B cell (primary cell): ENCODE data around the gene MYL12A. TPM values are rescaled to one million over a fixed set of nuclear protein-coding genes. Genes with fewer than 3 reads are reported as not detected.
A peak's percentile ranks its signal among the peaks of the same experiment; 100 is the strongest.

ENCODE experiments used
- ATAC-seq: fragments of 200-7000 bp; cut with Tn5 transposase; one replicate; pipeline ENCODE4 v1.10.0; 2021; ENCODE audit warnings: low read depth, mild to moderate bottlenecking, moderate number of reproducible peaks, moderate library complexity
- CTCF ChIA-PET: fragments of 350-600 bp; sonication (Branson Sonifier 250); formaldehyde crosslinking; loops from one replicate; lab custom pipeline; 2021; ENCODE audit warnings: antibody characterized with exemption, inconsistent platforms; lab: Charles Lee
- POLR2A ChIA-PET: fragments of 350-600 bp; sonication (Branson Sonifier 250); formaldehyde crosslinking; loops from one replicate; lab custom pipeline; 2021; ENCODE audit warnings: antibody characterized with exemption; lab: Charles Lee
- DNase-seq: peaks from one replicate; pipeline ENCODE4 v3.0.0; 2013
- H2AFZ ChIP-seq: 2 replicates; pipeline ENCODE4 v1.6.1; 2012; ENCODE audit warnings: mild to moderate bottlenecking, low read depth, low read length; ENCODE audit not compliant: insufficient read depth, poor library complexity, severe bottlenecking
- H3K27ac ChIP-seq, 2 donors: 1 replicate in 1 of 2; 2 replicates in 1 of 2; pipeline ENCODE4 v1.5.1; 2012 to 2013; ENCODE audit warnings: low read length in 2 of 2, mild to moderate bottlenecking in 2 of 2, moderate library complexity in 1 of 2
- H3K27me3 ChIP-seq, 4 experiments: fragments of 200-600 bp in 1 of 4; sonication (generic) in 1 of 4; replicated peaks in 1 of 4; 1 replicate in 2 of 4; 2 replicates in 2 of 4; pipeline versions ENCODE4 v1.6.1 to v1.7.0; 2013 to 2016; ENCODE audit warnings: low read length in 3 of 4, mild to moderate bottlenecking in 2 of 4, mixed read lengths in 1 of 4, moderate library complexity in 1 of 4; ENCODE audit not compliant: insufficient read depth in 4 of 4, control insufficient read depth in 3 of 4; ENCODE audit errors: control extremely low read depth in 1 of 4
- H3K36me3 ChIP-seq, 2 experiments: replicated peaks in 1 of 2; 1 replicate in 1 of 2; 2 replicates in 1 of 2; pipeline versions ENCODE4 v1.6.1 to v1.7.1; 2013; ENCODE audit warnings: low read length in 1 of 2; ENCODE audit not compliant: insufficient read depth in 2 of 2, control insufficient read depth in 1 of 2; ENCODE audit errors: control extremely low read depth in 1 of 2, extremely low read depth in 1 of 2
- H3K4me1 ChIP-seq, 2 donors: fragments of 200-600 bp in 1 of 2; sonication (generic) in 1 of 2; 1 replicate in 1 of 2; 2 replicates in 1 of 2; pipeline versions ENCODE4 v1.5.1 to v1.6.1; 2013 to 2017; ENCODE audit warnings: low read length in 2 of 2; ENCODE audit not compliant: control insufficient read depth in 2 of 2, insufficient read depth in 2 of 2
- H3K4me2 ChIP-seq: replicated peaks from 2 replicates; pipeline ENCODE3; 2012; ENCODE audit warnings: mild to moderate bottlenecking, low read depth, low read length; ENCODE audit not compliant: poor library complexity, severe bottlenecking
- H3K4me3 ChIP-seq, 5 experiments: fragments of 200-600 bp in 1 of 5; sonication (generic) in 1 of 5; 1 replicate in 3 of 5; 2 replicates in 2 of 5; pipeline versions ENCODE4 v1.5.1 to v1.7.0; 2011 to 2016; ENCODE audit warnings: low read length in 4 of 5, mild to moderate bottlenecking in 4 of 5, low read depth in 2 of 5, control low read depth in 1 of 5, moderate library complexity in 1 of 5; ENCODE audit not compliant: insufficient read depth in 1 of 5; ENCODE audit errors: control extremely low read depth in 1 of 5, extremely low read depth in 1 of 5
- H3K79me2 ChIP-seq: fragments of 200-600 bp; sonication (generic); one replicate; pipeline ENCODE4 v1.6.0; 2016; ENCODE audit warnings: low read length; ENCODE audit not compliant: control insufficient read depth, insufficient read depth
- H3K9ac ChIP-seq: fragments of 200-600 bp; sonication (generic); 2 replicates; pipeline ENCODE4 v1.6.1; 2017; ENCODE audit warnings: mild to moderate bottlenecking, low read length, moderate library complexity
- H3K9me3 ChIP-seq, 3 donors: one replicate each; pipeline versions ENCODE4 v1.6.1 to v1.7.1; 2013; ENCODE audit warnings: low read length in 2 of 3; ENCODE audit not compliant: control insufficient read depth in 2 of 3, insufficient read depth in 1 of 3; ENCODE audit errors: control extremely low read depth in 1 of 3
- H4K20me1 ChIP-seq: 2 replicates; pipeline ENCODE4 v1.6.0; 2012; ENCODE audit warnings: mild to moderate bottlenecking, low read length; ENCODE audit not compliant: insufficient read depth, control insufficient read depth, poor library complexity, severe bottlenecking
- H3K27ac Mint-ChIP-seq: one replicate; pipeline ENCODE4 v1.8.0; 2021; ENCODE audit warnings: mixed read lengths
- H3K27me3 Mint-ChIP-seq: one replicate; pipeline ENCODE4 v1.8.0; 2021; ENCODE audit warnings: mixed read lengths
- H3K4me1 Mint-ChIP-seq: one replicate; pipeline ENCODE4 v1.8.0; 2021; ENCODE audit warnings: mixed read lengths
- H3K4me3 Mint-ChIP-seq: one replicate; pipeline ENCODE4 v1.8.0; 2021; ENCODE audit warnings: mixed read lengths
- H3K9me3 Mint-ChIP-seq: one replicate; pipeline ENCODE4 v1.8.0; 2022; ENCODE audit warnings: mixed read lengths; ENCODE audit not compliant: insufficient read depth
- EZH2 ChIP-seq: IDR thresholded peaks from 2 replicates; pipeline ENCODE4 v1.6.1; 2012; ENCODE audit warnings: borderline replicate concordance, low read depth, mild to moderate bottlenecking, moderate library complexity, low read length; ENCODE audit not compliant: insufficient read depth, poor library complexity, severe bottlenecking
- WGBS: methylation state at CpG from one replicate; pipeline ENCODE4 v1.1.5; 2013; ENCODE audit warnings: missing lambda C conversion rate; ENCODE audit not compliant: insufficient coverage; 5-methylcytosine and 5-hydroxymethylcytosine counted together
- intact Hi-C: fragments of 100-400 bp; cut with micrococcal nuclease; formaldehyde crosslinking; loops from one replicate; pipeline ENCODE4 v1.10.0; 2022
- polyA plus RNA-seq: library from polyadenylated mRNA; depleted of rRNA; stranded (reverse); fragments of >200 nt; gene quantifications from 2 replicates; pipeline ENCODE4 v1.2.3, GENCODE V29; 2012
- total RNA-seq, 2 donors: library from RNA; stranded (reverse); fragments of 120-200 nt in 1 of 2; gene quantifications; 1 replicate in 1 of 2; 2 replicates in 1 of 2; pipeline versions ENCODE4 v1.2.3 to v1.2.4, GENCODE V29; 2013 to 2022
- TF ChIP-seq, protein P1 (sequence below): fragments of 200-600 bp; IDR thresholded peaks from one replicate; pipeline ENCODE4 v1.8.0; 2022; ENCODE audit warnings: antibody characterized with exemption, mild to moderate bottlenecking

MYL12A gene
- total and polyA plus RNA-seq, 2 donors (not counting 1 experiment from before 2014, with no cell fraction given), result 276 to 281 TPM

DNA sequence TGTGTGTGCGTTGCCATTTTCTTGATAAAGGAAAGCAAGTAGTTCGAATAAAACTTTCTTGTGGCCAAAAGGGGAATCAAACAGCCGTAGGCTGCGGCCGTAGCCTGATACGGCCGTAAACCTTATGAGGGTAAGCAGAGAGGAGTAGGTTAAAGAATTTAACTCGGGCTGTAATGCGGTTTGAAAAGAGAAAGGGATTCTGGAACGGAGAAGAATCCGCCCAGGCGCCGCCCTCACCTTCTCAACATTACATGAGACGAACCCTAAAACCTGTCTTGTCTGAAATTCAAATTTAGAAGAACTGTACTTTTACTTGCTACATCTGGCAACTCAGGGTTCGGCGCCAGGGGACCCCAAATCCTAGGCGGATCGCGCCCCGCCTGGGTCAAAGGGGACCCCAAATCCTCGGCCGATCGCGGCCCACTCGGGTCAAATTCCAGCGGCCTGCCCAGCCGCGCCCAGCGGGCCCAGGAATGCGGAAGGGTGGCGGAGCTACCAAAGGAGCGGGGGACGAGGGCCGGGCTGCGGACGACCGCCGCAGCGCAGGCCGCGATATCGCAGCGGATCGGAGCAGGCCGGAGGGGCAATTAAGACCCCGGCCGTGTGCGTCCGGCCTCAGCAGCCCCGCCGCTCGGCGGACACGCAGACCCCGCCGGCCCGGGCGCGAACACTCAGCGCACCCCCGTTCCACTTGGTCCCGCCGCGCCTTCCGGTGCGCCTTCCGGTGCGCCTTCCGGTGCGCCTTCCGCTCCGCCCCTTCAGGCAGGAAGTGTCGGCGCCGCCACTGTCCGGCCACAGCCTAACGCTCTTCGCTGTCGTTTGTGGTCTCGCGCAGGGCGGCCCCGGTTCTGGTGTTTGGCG is 14.0 kb downstream of the MYL12A start, which contains the start of gene MYL12B:
Gene MYL12B (plus strand): TSS at position 761 of the 861 bp plus-strand sequence. CDS start 10,766 bp downstream, outside the sequence.
- no peak for TF ChIP-seq EZH2
- TF ChIP-seq, protein P1, sequence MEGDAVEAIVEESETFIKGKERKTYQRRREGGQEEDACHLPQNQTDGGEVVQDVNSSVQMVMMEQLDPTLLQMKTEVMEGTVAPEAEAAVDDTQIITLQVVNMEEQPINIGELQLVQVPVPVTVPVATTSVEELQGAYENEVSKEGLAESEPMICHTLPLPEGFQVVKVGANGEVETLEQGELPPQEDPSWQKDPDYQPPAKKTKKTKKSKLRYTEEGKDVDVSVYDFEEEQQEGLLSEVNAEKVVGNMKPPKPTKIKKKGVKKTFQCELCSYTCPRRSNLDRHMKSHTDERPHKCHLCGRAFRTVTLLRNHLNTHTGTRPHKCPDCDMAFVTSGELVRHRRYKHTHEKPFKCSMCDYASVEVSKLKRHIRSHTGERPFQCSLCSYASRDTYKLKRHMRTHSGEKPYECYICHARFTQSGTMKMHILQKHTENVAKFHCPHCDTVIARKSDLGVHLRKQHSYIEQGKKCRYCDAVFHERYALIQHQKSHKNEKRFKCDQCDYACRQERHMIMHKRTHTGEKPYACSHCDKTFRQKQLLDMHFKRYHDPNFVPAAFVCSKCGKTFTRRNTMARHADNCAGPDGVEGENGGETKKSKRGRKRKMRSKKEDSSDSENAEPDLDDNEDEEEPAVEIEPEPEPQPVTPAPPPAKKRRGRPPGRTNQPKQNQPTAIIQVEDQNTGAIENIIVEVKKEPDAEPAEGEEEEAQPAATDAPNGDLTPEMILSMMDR, result no peak
- Mint-ChIP-seq H3K9me3 (no peaks in the 10 kb centered on the region), H3K27me3 (no peaks in the 10 kb centered on the region), H3K4me3 (peak within 1 kb of the TSS; percentile 88), H3K27ac (peak within 1 kb of the TSS; percentile 100), H3K4me1 (peaks cover 77% of the 10 kb centered on the region)
- intact Hi-C loops, result loop anchor here (1.0 to 5.0 kb wide), 8 partner anchors 14 to 414 kb away; partner anchors contain the start of genes EMILIN2, LPIN2, MYL12A and TGIF1
- Histone ChIP-seq H3K27ac (peak within 1 kb of the TSS; percentile 86 to 97), H3K36me3 (peaks cover 8 to 21% of the 10 kb centered on the region in 2 experiments), H4K20me1 (peaks cover 41% of the 10 kb centered on the region), H3K4me3 (peak within 1 kb of the TSS; percentile 75 to 96 (median 86)), H3K27me3 (no peaks in the 10 kb centered on the region), H3K4me2 (peak within 1 kb of the TSS; percentile 90), H2AFZ (peak within 1 kb of the TSS; percentile 81), H3K9ac (peak within 1 kb of the TSS; percentile 96), H3K4me1 (peaks cover 70 to 73% of the 10 kb centered on the region in 2 donors), H3K9me3 (no peaks in the 10 kb centered on the region), H3K79me2 (peaks cover 88% of the 10 kb centered on the region)
- DNase-seq (peak; percentile 93), ATAC-seq (peak; percentile 80)
- CTCF ChIA-PET, result interaction anchor here (0.6 to 3.1 kb wide), 9 partner anchors 9 to 406 kb away, joined by 3 to 20 read pairs (median 3); partner anchors contain the start of gene MYL12A
- WGBS, result under 1% methylated on average over 77 of the region's 84 CpGs
- POLR2A ChIA-PET, result interaction anchor here (0.5 to 2.5 kb wide), 13 partner anchors 9 to 642 kb away, joined by 3 to 35 read pairs (median 4); partner anchors contain the start of genes EMILIN2 and MYL12A
